ENCODE data around the gene YARS2. TPM values are rescaled to one million over a fixed set of nuclear protein-coding genes. Genes with fewer than 3 reads are reported as not detected.

YARS2 gene
- 29.2 and 31.0 TPM in 2 replicates for total RNA-seq

GRCh38 chr12:32755654-32756475, at the start of gene YARS2:
YARS2 (minus strand) TSS chr12:32755897; CDS start chr12:32755874, 23 bp downstream.
- FAIRE-seq: no peak

GRCh38 chr12:32804301-32804700, 48.6 kb upstream of the YARS2 start:
- H3K27me3 ChIP-seq (ENCODE audit: control insufficient read depth, insufficient read depth, low read length): no peaks in the 10 kb centered on the region
- H3K36me3 ChIP-seq (ENCODE audit: control insufficient read depth, insufficient read depth, low read length): peaks cover 1% of the 10 kb centered on the region
- TF ChIP-seq CTCF (IDR thresholded peaks at IDR 0.05; ENCODE audit: insufficient read depth, low read length, severe bottlenecking): no peak
- no peak overlapping the region for H3K4me3 ChIP-seq (ENCODE audit: low read depth, low read length)
- FAIRE-seq (no peak), DNase-seq (ENCODE audit: low read depth) (no peak)

More at GRCh38 chr12:32755654-32756475, at the start of gene YARS2:
- peak; percentile 96 for DNase-seq (ENCODE audit: low read depth)
- Histone ChIP-seq H3K36me3 (ENCODE audit: control insufficient read depth, insufficient read depth, low read length) (peaks cover 6% of the 10 kb centered on the region), H3K27me3 (ENCODE audit: control insufficient read depth, insufficient read depth, low read length) (no peaks in the 10 kb centered on the region), H3K4me3 (ENCODE audit: low read depth, low read length) (peak within 1 kb of the TSS; percentile 84)
- peak; percentile 71 for TF ChIP-seq CTCF (IDR thresholded peaks at IDR 0.05; ENCODE audit: insufficient read depth, low read length, severe bottlenecking)

- Histone ChIP-seq H3K4me3 (ENCODE audit: low read depth, low read length) (no peak overlapping the region), H3K36me3 (ENCODE audit: control insufficient read depth, insufficient read depth, low read length) (peaks cover 1% of the 10 kb centered on the region), H3K27me3 (ENCODE audit: control insufficient read depth, insufficient read depth, low read length) (no peaks in the 10 kb centered on the region)
- DNase-seq (ENCODE audit: low read depth) (no peak), FAIRE-seq (no peak)
- no peak for TF ChIP-seq CTCF (IDR thresholded peaks at IDR 0.05; ENCODE audit: insufficient read depth, low read length, severe bottlenecking)
These were observed 45.7 kb upstream of the YARS2 start for GRCh38 chr12:32801269-32801980.

- TF ChIP-seq CTCF (IDR thresholded peaks at IDR 0.05; ENCODE audit: insufficient read depth, low read length, severe bottlenecking): no peak
- Histone ChIP-seq H3K36me3 (ENCODE audit: control insufficient read depth, insufficient read depth, low read length) (peaks cover 11% of the 10 kb centered on the region), H3K27me3 (ENCODE audit: control insufficient read depth, insufficient read depth, low read length) (no peaks in the 10 kb centered on the region), H3K4me3 (ENCODE audit: low read depth, low read length) (no peak overlapping the region)
- FAIRE-seq (no peak), DNase-seq (ENCODE audit: low read depth) (no peak)
These were observed 38.6 kb upstream of the YARS2 start for GRCh38 chr12:32794281-32794680.

GRCh38 chr12:32789916-32790315, 34.2 kb upstream of the YARS2 start:
- no peak for DNase-seq (ENCODE audit: low read depth)
- FAIRE-seq: no peak
- no peak for TF ChIP-seq CTCF (IDR thresholded peaks at IDR 0.05; ENCODE audit: insufficient read depth, low read length, severe bottlenecking)
- no peak overlapping the region for H3K4me3 ChIP-seq (ENCODE audit: low read depth, low read length)
- no peaks in the 10 kb centered on the region for H3K27me3 ChIP-seq (ENCODE audit: control insufficient read depth, insufficient read depth, low read length)
- peaks cover 5% of the 10 kb centered on the region for H3K36me3 ChIP-seq (ENCODE audit: control insufficient read depth, insufficient read depth, low read length)

All from bronchial epithelial cell (primary cell).